GM19023 (cell line): ENCODE data around the gene IL1RAP.
"Not testable (repeated sequence)": the region's sequence is repeated elsewhere in the genome, so short reads cannot be mapped to it uniquely, and the experiment has no call there.

ENCODE experiments used
- ATAC-seq: cut with Tn5 transposase; IDR thresholded peaks from one replicate; pipeline ENCODE4 v1.9.1; 2021; ENCODE audit warnings: mild to moderate bottlenecking, moderate library complexity; ENCODE audit not compliant: unreplicated experiment

IL1RAP gene

DNA sequence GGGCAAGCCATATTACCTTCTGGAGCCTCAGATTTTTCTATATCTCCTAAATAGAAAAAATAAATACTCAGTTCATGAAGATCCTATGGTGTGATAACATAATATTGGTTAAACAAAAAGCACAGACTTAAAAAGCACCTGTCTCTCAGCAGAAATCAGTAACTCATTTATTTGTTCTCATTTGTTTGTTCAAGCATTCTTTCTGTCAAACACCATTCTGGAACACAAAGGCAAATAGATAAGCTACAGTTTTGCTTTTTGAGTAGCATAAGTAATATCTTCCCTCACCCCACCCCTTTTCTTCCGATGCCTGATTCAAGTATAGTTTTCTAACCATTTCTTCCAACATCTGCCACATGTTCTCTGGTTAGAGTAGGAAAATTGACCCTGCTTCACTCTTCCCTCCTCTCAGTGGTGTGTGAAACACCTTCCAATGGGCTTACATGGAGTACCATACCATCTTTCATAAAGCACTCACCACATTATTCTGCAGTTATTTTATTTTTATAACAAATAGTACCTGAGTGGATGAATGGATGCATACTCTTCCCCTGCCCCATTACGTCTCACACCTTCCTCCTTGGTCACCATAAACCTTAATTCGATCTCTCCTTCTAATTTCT lies 8.4 kb upstream of the IL1RAP start:
- ATAC-seq: no peak

DNA sequence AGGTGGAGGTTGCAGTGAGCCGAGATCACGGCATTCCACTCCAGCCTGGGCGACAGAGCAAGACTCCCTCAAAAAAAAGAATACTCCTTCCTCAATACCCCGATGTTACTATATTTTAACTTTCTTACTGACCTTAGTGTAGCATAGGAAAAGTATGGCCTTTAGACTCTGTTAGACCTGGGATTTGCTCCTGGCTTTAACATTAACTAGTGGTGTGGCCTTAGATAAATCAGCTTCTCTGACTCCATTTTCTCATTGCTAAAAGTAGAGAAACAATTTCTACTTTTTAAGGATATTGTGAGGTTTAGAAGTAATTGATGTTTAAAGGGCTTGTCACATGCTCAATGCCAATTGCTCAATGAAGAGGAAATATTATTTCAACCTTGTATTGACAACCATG lies 7.6 kb upstream of the IL1RAP start:
- no peak for ATAC-seq

DNA sequence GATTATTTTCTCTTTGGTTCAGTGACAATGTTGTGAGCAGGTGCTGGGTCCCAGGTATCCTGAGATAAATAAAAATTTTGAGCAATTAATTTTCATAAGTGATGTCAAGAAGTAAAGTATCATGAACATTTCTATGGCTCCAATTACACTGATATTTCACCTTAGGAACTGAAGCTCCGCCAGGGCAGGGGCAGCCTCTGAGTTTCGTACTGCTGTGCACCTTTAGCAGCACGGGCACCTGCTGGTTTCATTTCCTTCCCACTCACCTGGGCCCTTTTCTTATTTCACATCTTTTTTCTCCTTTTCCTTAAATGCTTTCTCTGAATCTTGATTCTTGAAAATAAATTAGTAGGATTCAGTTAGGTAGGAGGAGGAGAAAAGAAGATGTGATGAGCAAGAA lies 1.2 kb upstream of the IL1RAP start:
- ATAC-seq: no peak

DNA sequence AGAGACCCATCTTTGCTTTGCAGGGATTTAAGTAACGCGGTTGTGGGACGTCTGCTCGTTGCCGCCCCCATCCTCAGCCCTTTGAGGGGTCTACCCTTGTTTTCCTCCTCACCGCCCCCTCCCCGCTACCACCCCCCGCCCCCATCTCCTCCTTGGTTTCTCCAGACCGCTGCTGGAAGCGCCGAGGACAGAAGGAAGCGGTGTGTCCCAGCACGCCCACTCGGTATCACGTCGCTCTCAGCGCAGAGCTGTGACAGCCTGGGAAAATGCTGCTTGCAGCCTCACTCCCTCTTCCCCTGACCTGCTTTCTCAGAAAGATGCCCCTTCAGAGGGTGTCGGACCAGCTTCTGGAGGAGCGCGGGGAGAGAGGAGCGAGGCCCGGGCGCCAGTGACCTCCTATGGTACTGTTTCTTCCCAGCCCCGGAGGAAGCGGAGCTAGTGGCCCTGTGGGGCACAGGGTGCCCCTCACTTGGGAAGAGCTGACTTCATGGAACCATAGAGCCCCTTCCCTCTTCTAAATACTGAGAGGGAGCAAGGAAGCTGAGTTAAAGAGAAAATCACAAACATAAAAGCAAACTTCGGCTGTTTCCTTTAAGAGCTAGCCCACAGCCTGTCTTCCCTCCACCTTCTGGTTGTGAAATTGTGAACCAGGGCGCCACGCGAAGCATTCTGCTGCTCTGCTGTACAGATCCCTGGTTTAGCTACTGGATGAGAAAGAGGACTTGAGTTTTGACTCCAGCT lies 698 bp downstream of the IL1RAP start:
- no peak for ATAC-seq

DNA sequence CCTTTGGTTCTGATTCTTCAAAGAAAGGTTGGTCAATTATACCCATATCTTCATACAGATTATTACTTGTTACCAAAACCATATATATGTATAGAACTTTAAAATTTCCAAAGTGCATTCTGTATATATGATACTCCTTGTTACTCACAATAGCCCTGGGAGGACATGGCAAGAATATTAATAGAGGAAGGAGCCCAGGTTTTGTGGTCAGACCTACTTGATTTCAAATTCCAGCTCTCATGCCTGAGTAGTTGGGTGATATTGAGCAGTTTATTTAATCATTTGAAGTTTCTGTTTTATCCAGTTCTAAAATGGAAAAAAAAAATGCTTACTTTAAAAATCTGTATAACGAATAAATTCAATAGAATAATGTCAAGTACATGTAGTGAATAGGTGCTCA lies 2.5 kb downstream of the IL1RAP start:
- no peak for ATAC-seq

DNA sequence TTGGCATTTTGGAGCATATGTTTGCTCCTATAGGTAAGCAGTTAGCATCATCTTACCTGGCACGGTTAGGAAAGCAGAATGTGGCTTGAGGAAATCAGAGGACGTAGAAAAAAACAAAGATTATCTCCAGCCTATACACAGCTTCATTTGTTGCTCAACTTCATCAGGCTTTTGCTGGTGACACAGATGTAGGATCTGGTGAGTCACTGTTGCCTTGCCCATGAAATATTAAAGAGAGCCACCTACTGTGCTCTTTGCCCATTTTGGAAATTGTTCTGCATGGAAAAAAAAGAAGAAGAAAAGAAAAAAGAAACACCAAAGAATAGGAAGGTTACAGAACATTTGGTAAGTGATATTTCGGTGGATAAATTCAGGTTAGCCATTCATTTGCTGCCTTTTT lies 3.8 kb downstream of the IL1RAP start:
- no peak for ATAC-seq

DNA sequence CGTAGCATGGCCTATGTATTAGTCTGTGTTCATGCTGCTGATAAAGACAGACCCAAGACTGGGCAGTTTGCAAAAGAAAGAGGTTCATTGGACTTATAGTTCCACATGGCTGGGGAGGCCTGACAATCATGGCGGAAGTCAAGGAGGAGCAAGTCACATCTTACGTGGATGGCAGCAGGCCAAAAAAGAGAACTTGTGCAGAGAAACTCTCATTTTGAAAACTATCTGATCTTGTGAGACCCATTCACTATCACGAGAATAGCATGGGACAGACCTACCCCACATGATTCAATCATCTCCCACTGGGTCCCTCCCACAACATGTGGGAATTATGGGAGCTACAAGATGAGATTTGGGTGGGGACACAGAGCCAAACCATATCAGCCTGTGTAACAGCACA lies 4.6 kb downstream of the IL1RAP start:
- ATAC-seq: not testable (repeated sequence)

DNA sequence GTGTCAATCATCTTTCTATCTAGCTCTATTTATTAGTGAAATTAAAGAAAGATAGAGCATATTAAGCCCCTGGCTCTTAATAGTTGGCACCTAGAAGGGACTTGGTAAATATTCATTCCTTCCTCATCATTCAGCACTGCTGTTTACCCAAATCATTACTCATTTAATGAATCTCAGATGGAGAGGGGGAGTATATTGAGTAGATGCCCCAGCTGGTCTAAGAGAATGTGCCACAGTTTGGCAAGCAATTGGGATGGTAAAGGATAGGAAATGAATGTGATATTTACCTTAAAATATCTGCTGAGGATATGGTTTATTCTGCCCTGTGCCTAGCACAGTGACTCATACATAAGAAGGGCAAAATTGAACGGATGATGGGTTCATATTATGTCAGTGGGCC lies 6.0 kb downstream of the IL1RAP start:
- no peak for ATAC-seq

DNA sequence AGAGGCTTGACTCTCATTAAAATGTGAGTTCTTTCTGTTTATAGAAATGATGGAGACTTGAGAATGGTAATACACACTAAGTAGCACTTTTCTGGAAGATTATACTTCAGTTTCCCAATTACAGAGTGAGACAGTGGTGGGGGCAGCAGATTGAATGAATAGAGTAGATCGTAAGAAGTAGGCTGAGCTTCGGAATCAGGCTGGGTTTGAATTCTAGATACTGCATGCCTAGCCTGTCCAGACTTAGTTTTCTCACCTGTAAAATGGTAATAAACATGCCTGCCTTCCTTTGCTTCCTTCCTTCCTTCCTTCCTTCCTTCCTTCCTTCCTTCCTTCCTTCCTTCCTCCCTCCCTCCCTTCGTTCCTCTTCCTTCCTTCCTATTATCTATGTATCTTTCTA lies 8.1 kb downstream of the IL1RAP start:
- ATAC-seq: no peak

DNA sequence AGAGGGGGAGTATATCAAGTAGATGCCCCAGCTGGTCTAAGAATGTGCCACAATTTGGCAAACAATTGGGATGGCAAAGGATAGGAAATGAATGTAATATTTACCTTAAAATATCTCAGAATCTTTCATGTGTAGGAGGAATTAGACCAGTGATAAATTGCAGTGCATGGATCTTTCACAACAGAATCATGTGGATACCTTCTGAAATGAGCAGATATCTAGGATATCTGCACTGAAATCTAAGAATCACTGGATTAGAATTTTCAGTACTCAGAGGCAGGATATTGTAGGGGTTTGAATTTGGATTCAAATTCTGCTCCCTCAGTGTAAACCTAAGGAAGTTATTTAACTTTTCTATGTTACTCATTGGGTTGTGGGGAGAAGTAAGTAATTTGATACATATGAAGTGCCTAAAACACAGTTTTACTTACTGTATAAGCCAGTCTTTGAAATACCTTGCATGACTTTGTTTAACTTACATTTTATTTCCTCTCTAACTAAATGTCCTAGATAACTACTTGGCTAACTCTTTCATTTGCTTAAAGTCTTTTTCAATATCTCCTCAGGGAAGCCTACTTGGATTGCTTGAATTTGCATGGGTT lies 8.8 kb downstream of the IL1RAP start:
- no peak for ATAC-seq

DNA sequence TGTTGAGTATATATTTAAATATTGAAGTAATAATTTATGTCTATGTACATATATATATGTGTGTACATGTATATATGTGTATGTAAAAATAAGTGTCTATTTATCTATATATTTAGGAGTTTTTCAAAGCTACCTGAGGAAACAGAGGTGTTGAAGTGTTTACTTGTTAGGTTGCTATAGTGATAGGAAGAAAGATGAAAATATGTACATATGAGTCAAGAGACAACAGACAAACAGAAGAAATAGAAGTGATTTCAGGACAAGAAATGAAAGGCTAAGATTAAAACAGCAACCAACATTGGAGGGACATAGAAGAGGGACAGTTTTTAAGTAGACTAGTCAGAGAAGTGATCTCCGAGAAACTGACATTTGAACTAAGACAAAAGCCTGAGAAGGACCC lies 11.1 kb downstream of the IL1RAP start:
- no peak for ATAC-seq

DNA sequence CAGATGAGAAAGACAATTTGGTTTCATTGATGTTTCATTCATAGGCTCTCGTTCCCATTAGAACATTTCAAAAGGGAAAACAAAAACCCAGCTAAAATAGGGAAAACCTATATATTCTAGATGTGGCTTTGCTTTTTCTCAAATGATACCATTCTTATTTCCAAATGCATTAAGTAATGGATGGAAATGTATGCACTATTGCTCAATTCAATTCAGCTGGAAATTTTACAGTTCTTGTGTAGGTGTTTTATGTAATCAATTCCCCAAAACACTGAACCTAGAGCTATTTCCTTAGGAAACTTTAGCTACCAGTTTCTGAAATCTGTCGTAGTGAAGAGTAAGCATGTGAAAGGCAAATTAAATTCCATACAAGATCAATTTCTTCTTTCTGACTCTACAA lies 11.7 kb downstream of the IL1RAP start:
- ATAC-seq: no peak

DNA sequence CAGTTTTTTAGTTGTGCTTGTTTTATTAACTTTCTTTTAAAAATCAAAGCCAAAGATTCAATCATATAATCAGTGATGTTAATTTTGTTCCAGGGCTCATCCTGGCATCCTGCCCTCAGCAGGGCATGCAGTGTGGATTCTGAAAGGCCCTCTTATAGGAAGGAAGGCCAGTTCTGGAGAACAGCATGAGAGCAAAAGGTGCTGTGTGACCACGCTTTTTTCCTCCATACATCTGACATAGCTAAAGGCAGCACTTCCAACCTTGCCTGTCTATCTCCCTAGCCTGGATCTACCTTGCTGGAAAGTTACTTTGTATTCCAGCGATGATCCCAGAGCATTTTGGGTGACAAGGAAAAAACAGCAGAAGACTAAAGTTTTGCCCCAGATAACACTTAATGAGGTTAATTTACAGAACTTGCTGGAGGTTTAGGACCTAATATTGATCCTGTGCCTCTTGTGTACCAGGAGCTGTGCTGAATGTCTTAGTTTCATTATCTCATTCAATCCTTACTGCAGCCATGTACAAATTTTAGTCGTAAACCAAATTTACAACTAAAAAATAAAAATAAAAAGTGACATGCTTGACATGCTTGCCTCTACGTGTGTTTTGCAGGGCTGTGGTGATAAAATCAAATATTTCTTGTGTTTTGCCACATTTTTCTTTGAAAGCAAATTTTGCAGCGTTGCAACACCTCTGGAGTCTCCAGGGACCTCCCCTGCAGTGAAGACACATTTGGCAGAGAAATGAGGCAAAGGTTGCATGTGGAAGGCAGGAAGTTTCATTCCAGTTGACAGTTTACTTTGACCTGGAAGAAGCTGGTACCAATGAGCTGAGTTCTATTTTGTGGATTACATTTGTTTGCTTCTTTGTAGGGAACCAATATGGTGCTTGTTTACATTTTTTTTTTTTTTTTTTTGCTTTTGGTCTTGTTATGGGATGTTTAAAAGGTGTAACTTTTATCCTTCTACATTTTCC lies 13.2 kb downstream of the IL1RAP start:
- ATAC-seq: no peak

DNA sequence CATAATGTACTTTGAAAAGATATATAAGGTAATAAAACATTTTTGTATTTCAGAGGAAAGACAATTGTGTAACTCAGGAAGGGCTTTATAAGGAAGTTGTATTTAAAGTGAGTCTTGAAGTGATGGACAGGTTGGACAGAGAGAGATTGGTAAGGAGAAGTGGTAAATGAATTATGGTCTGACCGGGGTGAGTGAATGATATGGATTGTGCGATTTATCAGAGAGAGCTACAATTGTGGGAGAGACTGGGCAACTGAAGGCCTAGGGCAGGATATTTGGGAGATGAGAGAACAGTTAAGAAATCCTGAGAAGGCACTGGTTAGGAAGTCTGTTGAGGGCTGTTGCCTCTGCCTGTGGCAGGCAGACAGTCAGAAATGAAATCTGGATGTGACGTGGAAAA lies 14.8 kb downstream of the IL1RAP start:
- no peak for ATAC-seq

DNA sequence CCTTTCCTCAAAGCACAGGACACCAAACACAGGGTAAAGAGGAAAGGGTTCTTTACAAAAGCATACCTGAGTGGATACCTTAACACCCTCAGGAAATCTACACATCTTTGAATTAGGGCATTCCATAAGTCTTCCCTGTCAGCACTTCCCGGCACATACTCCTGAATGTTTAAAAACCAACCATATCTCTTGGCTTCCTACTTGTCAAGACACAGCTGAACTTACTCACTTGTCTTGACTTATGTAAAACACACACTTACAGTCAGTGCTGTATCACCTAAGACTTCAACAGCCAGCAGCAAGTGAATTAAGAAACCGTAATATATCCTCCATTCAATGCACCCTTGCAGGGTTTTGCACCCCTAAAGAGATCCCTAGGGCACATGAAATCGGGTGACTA lies 17.5 kb downstream of the IL1RAP start:
- ATAC-seq: no peak

DNA sequence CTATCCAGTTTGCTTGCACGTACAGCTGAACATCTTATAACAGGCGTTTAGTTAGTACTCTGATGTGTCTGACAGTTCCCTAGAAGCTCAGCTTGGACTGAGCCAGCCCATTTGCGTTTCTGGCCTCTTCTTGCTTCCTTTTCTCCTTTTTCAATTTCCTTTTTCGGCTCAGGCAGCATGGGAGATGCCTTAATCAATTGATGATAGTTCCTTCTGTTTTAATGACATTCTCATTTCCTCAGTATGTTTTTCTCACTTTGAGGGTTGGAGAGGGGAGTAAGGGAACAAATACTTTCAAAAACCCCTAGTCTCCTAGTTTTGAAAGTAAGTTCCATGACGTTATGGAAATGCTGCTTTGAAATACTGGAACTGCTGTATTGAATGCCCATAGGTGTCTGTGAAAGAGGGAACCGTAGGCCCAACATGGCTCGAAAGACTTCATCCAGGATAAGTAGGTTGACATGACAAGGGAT lies 18.9 kb downstream of the IL1RAP start:
- ATAC-seq: no peak

DNA sequence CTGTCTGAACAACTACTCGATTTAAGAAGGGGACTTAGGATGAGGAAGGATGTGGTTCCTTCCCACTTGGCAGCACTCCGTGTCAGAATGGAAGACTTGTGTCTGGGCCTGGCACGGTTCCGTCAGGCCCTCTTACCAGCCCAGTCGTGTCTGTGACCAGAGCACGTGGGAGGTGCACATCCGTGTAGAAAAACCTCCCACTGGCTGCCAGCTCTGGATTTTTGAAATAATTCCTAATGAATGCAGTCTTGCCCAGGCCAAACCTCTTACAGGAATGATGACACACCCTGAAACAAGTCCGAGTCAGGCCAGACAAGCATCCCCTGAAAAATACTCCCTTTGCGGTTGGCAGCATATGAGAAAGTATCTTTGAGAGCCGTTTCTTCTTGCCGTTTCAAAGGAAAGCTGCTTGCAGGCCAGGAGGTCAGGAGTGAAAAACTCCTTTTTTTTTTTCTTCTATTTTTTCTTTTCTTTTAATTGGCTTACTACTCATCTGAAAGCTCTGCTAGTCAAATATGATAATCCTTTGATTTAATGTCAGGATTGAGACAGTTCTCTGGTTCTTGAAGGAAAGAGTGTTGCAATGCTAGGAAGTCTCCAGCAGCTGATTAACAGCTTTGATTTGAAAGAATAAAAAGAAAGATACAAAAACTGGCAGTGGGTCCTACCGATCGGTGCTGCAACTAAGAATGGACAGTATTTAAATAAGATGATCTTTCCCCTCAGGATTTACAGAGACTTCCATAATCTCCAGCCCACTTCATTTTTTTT lies 19.8 kb downstream of the IL1RAP start:
- no peak for ATAC-seq

DNA sequence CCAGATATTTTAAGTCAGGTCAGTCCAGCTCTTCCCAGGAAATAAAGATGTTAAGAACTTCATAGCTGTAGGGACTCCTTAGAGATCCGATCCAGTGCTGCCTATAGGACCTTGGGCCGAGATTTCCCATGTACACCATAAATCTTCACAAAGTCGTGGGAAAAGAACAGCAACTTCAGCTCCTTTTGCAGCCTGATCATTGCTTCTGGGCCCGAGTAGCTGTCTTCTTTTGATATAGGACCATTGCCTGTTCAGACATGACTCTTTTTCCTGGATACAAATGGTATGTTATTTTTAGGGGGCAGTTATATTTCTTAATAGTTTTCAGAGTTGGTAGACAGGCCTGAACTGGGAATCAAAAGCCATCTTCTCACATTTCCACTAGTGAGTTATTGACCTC lies 20.5 kb downstream of the IL1RAP start:
- no peak for ATAC-seq

DNA sequence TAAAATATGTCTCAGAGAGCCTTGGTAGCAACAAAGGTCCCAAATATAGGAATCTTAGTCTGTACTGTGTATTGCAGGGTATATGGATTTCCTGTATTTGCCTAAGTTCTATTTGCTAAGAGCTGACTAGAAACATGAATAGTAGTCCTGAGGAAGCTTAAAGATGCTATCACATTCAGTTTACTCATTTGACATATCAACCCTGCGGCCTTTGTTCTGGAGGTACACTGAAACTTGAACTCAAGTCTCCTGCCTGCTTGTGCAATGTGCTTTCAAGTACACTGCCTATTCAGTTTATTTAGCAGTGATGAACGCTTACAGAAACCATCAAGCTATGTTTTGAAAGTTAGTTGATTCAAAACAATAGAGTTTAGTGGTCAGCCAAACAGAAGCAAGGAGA lies 21.1 kb downstream of the IL1RAP start:
- no peak for ATAC-seq

DNA sequence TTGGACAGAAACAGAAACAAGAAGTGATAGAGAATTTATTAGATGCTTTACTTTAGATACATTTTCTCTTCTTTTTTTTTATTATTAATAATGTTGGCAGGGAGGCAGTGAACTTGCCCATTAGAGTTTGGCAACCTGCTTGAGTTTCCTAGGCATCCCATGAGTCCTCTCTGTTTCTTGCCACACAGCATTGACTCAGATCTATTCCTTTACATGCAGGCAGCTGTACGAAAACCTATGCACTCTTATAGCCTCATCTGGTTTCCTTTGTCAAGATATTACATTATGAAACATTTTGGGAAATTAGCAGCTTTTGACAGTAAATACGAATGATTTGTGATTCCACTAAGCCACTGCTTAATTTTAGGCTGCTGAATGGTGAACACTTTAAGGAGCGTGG lies 23.3 kb downstream of the IL1RAP start:
- no peak for ATAC-seq
